Lung (tissue), 12 donors: ENCODE results near the gene CYP2D6. TPM values are rescaled to one million over a fixed set of nuclear protein-coding genes. Genes with fewer than 3 reads are reported as not detected.

Source experiments
- ATAC-seq: fragments of 200-7000 bp; cut with Tn5 transposase; one replicate; pipeline ENCODE4 v1.9.1; 2020; ENCODE audit warnings: moderate number of reproducible peaks; ENCODE audit not compliant: insufficient read depth, low FRiP score
- DNase-seq, 3 donors: peaks; one replicate each; pipeline ENCODE4 v3.0.0-alpha.2; 2013 to 2017
- H3K27ac ChIP-seq, 2 donors: one replicate each; pipeline ENCODE4 v1.5.1; 2013; ENCODE audit warnings: mild to moderate bottlenecking in 2 of 2, moderate library complexity in 2 of 2, control low read depth in 1 of 2, inconsistent platforms in 1 of 2, low read depth in 1 of 2, low read length in 1 of 2
- H3K27me3 ChIP-seq, 3 donors: one replicate each; pipeline ENCODE4 v1.5.1; 2013; ENCODE audit warnings: low read length in 2 of 3; ENCODE audit not compliant: control insufficient read depth in 3 of 3, insufficient read depth in 3 of 3
- H3K36me3 ChIP-seq, 4 donors: one replicate each; pipeline ENCODE4 v1.5.1; 2013; ENCODE audit warnings: low read length in 4 of 4, mild to moderate bottlenecking in 1 of 4, moderate library complexity in 1 of 4; ENCODE audit not compliant: control insufficient read depth in 4 of 4, insufficient read depth in 4 of 4
- H3K4me1 ChIP-seq, 5 donors: one replicate each; pipeline ENCODE4 v1.5.1; 2013; ENCODE audit warnings: low read length in 5 of 5, mild to moderate bottlenecking in 2 of 5, moderate library complexity in 1 of 5; ENCODE audit not compliant: control insufficient read depth in 5 of 5, insufficient read depth in 5 of 5
- H3K4me3 ChIP-seq: one replicate; pipeline ENCODE4 v1.5.1; 2013; ENCODE audit warnings: mild to moderate bottlenecking, control low read depth, moderate library complexity
- H3K9ac ChIP-seq, 2 donors: one replicate each; pipeline ENCODE4 v1.5.1; 2013; ENCODE audit warnings: low read length in 2 of 2, control low read depth in 1 of 2; ENCODE audit not compliant: insufficient read depth in 1 of 2
- H3K9me3 ChIP-seq, 4 donors: one replicate each; pipeline ENCODE4 v1.5.1; 2013; ENCODE audit warnings: low read length in 3 of 4, mild to moderate bottlenecking in 1 of 4, moderate library complexity in 1 of 4; ENCODE audit not compliant: control insufficient read depth in 4 of 4, insufficient read depth in 3 of 4
- WGBS, 2 donors: extraction: QIAGEN DNeasy Blood & Tissue Kit; methylation state at CpG; one replicate each; pipeline ENCODE4 v1.1.7; 2013; 5-methylcytosine and 5-hydroxymethylcytosine counted together
- polyA plus RNA-seq, 2 donors: library from polyadenylated mRNA; stranded (reverse); fragments of 200-250 nt; gene quantifications; one replicate each; pipeline ENCODE4 v1.2.1, GENCODE V29; 2013
- total RNA-seq, 2 donors: library from RNA; depleted of rRNA in 1 of 2; stranded (reverse); fragments of >200 nt in 1 of 2; gene quantifications; one replicate each; pipeline ENCODE4 v1.2.1, GENCODE V29; 2014 to 2021
- TF ChIP-seq, protein P1 (sequence below): IDR thresholded peaks from 2 replicates; pipeline ENCODE4 v1.5.1; 2012; ENCODE audit warnings: mild to moderate bottlenecking; ENCODE audit errors: control extremely low read depth, extremely low read depth
- donor health status: control.
- donor health status: control.
- donor health status: Bipolar disorder and iron deficiency.
- donor health status: healthy.
- donor health status: DM: yes; HTN: yes; CAD: no.

The CYP2D6 gene
- total and polyA plus RNA-seq, 4 donors: 0.80 to 1.3 (median 1.1) TPM

DNA sequence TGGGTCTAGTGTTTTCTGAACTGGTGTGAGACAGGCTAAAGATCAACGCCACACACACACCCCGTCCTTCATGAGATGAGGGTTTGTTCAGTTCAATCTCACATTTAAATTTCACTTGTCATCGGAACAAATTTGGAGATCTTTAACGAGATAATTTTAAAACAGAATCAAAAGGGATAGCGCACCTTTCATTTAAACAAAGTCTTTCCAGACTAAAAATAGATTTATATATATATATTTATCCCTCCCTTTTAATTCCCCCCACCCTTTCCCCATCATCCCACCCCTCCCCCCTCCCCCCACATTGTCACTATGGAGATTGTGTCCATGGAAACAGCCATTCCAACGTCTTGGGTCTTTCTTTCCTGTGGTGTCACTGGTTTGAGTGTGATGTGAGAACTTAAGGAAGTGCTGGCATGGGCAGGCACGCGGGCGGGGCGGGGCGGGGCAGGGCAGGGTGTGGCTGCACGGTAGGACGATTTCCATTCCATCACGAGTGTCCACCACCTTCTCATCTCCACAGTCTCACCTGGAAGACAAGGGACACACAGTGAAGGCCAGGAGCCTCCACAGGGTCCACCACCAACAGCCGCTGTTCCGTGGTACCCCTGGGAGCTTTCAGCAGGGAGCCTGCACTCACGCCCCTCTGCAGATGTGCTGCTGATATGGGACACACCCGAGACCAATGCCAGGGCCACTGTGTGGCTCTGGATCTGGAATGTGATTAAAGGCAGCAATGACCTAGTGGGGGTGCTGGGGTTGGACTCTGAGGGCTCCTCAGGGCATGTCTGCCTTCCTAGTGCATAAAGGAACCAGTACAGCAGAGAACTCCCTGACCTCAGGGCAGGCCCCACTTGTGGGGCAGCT lies 30.5 kb upstream of the CYP2D6 start:
- Histone ChIP-seq H3K9me3 (no peaks in the 10 kb centered on the region), H3K4me3 (no peak overlapping the region), H3K4me1 (no peaks in the 10 kb centered on the region), H3K9ac (no peak overlapping the region), H3K36me3 (peaks cover 0 to 14% (median 5%) of the 10 kb centered on the region in 4 donors), H3K27me3 (no peaks in the 10 kb centered on the region), H3K27ac (no peak overlapping the region)
- TF ChIP-seq, protein P1, sequence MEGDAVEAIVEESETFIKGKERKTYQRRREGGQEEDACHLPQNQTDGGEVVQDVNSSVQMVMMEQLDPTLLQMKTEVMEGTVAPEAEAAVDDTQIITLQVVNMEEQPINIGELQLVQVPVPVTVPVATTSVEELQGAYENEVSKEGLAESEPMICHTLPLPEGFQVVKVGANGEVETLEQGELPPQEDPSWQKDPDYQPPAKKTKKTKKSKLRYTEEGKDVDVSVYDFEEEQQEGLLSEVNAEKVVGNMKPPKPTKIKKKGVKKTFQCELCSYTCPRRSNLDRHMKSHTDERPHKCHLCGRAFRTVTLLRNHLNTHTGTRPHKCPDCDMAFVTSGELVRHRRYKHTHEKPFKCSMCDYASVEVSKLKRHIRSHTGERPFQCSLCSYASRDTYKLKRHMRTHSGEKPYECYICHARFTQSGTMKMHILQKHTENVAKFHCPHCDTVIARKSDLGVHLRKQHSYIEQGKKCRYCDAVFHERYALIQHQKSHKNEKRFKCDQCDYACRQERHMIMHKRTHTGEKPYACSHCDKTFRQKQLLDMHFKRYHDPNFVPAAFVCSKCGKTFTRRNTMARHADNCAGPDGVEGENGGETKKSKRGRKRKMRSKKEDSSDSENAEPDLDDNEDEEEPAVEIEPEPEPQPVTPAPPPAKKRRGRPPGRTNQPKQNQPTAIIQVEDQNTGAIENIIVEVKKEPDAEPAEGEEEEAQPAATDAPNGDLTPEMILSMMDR: no peak
- DNase-seq (no peak), ATAC-seq (no peak)
- 79 to 84% methylated on average over 18 of the region's 18 CpGs for WGBS, 2 donors

DNA sequence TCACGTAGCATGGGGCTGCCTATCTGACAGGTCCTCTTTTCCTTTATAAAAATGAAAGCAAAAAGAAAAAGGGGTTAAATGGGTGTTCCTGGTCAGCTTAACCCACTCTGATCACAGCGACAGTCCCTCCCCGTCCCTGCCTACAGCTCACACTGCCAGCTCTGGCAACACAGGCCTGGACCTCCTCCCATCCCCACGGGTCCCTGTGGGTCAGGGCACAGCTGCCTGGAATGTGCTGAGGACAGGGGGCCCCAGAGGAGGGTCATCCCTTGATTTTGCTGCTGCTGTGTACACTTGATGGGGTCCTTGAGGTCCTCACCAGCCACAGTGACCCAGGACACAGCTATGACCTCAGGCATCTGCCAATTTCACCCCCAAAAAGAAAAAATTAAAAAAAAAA lies 29.6 kb upstream of the CYP2D6 start:
- WGBS, 2 donors: 77 to 81% methylated on average over 4 of the region's 4 CpGs
- H3K9ac ChIP-seq: no peak overlapping the region
- DNase-seq: no peak
- no peak overlapping the region for H3K27ac ChIP-seq
- H3K27me3 ChIP-seq: no peaks in the 10 kb centered on the region
- no peaks in the 10 kb centered on the region for H3K9me3 ChIP-seq
- TF ChIP-seq, protein P1: no peak
- no peaks in the 10 kb centered on the region for H3K4me1 ChIP-seq
- no peak for ATAC-seq
- no peak overlapping the region for H3K4me3 ChIP-seq
- peaks cover 0 to 18% (median 5%) of the 10 kb centered on the region in 4 donors for H3K36me3 ChIP-seq

DNA sequence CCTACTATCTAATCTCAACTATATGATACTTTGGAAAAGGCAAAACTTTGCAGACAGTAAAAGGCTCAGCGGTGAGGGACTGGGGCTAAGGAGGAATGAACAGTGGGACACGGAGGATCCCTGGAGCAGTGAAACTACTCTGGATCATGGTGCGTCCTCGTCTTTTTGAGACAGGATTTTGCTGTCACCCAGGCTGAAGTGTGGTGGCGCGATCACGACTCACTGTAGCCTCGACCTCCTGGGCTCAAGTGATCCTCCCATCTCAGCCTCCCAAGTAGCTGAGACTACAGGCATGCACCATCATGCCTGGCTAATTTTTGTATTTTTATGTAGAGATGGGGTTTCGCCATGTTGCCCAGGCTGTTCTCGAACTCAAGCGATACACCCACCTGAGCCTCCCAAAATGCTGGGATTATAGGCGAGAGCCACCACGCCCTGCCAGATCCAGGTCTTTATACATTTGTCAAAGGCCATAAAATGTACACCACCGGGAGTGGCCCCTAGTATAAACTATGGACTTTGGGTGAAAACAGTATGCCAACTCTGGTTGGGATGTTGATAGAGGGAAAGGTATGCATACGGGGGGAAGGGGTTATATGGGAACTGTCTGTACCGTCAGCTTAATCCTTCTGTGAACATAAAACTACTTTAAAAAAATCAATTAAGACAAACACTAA lies 28.0 kb upstream of the CYP2D6 start:
- no peak overlapping the region for H3K4me3 ChIP-seq

More for the DNA sequence above, 28.0 kb upstream of the CYP2D6 start:
- DNase-seq: no peak
- H3K27me3 ChIP-seq: no peaks in the 10 kb centered on the region
- H3K9me3 ChIP-seq: no peaks in the 10 kb centered on the region
- TF ChIP-seq, protein P1: no peak
- peaks cover 0 to 23% (median 4%) of the 10 kb centered on the region in 4 donors for H3K36me3 ChIP-seq
- no peaks in the 10 kb centered on the region for H3K4me1 ChIP-seq
- no peak for ATAC-seq
- H3K9ac ChIP-seq: no peak overlapping the region
- no peak overlapping the region for H3K27ac ChIP-seq
- 89 to 92% methylated on average over 16 of the region's 16 CpGs for WGBS, 2 donors
